Daoy (cell line): ENCODE data around the gene ENTR1. TPM values are rescaled to one million over a fixed set of nuclear protein-coding genes. Genes with fewer than 3 reads are reported as not detected.

ENCODE experiments used
- DNase-seq: peaks from one replicate; pipeline ENCODE4 v3.0.0-alpha.2; 2015; ENCODE audit warnings: low read depth
- total RNA-seq: library from RNA; depleted of rRNA; stranded (reverse); fragments of >200 nt; shearing (Covaris generic); gene quantifications from 2 replicates; pipeline ENCODE4 v1.2.3, GENCODE V29; 2014; rRNA removed

ENTR1 gene
- total RNA-seq, 1 experiment from 2014 or later = 85.3 TPM

DNA sequence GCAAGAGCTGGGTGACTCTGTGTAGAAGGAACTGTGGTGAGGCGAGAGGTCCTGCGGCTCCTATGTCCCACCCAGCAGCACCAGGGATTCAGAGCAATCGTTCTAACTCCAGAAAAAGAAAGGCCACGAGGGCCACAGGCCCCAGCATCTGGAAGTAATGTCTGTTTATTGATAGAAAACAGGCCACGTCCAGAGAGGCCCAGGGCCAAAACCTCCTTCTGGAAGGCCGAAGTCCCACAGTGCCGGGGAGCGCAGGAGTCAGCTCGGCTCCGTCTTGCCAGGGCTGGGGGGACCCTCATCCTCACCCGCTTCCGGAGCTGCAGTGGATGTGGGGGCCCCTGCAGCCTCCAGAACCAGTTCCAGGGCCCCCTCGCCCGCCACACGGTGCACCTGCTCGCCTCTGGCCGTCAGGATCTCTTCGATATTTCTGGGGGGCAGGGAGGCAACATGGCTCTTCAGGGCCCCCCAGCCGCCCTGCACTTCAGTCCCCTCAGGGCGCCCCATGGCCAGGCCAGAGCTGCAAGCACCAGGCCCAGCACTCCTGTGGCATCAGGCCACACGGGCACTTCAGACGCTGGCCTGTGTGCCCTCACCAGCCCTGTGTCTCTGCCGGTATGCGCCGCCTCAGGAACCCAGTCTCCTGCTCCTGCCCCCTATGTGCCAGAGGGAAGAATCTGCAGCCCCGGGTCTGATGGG, 48.5 kb downstream of the ENTR1 start:
- DNase-seq = no peak

DNA sequence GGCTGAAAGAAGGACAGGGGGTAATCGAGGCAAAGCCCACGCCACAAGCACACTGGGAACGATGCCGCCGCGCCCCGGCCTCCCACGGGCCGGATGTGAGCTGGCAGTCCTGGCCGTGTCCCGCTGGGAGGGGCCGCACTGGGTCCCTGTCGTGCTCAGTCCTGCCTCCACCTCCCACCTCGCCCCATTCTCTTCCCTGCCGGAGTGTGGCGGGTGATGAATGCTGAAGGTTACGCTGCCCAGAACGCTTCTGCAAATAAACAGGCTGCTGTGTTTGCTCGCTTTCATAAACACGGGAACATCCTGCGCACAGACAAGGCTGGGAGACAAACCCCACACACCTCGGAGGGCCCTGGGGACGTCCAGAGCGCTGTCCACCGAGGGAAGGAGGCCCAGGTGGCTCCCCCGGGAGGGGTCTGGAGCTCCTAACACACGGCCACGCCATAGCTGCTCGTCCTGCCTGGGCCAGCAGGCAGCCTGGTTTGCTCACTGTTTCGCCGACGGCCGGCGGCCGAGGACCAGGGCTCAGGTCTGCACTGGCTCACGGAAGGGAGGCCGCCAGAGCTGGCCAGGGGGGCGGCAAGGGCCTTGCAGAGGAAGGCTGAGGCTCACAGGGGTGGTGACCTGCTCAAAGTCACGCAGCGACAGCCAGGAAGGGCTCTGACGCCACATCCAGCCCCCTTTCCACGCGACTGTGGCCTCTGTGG, 49.2 kb downstream of the ENTR1 start:
- DNase-seq = no peak

DNA sequence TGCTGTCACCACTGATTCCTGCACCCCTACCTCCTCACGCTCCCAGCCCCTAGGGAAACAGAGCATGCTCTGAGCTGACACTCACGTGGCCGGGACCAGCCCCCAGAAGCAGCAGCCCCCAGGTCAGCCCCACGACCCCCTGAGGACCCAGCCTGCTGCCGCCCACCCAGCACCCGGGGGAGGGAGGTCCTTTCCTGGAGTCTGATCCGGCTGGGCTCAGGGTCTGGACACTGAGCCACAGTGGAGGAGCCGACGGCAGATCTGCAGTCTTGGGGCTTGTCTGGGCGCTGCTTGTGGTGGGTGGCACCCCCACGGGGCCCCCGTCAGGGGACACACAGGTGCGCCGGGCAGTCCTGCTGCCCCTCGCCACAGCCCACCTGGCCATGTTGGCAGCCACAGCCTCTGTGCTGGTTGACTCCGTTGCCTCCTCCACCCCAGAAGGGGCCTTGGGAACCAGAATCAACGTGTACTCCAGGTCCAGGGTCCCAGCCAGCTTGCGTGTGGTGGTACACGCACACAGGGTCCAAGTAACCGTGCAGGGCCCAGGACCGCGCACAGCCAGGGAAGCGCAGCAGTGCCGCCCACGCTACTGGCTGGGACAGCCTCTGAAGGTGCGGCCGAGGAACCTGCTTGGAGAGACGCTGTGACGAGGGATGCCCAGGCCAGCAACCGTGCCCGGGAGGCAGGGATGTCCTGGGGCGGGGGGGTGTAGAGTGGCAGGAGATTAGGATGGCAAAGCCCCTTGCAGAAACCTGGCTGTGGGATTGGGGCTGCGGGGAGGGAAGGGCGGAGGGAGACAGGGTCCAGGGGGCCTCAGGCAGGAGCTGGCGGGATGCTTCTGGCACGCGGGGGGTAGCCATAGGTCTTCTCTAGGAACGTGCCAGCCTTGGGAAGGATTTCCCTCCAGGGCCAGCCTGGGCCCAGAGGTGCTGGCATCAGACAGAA, 50.4 kb downstream of the ENTR1 start:
- no peak for DNase-seq

- no peak for DNase-seq
These were observed 51.5 kb downstream of the ENTR1 start for GRCh38 chr9:136358888-136359287.

DNA sequence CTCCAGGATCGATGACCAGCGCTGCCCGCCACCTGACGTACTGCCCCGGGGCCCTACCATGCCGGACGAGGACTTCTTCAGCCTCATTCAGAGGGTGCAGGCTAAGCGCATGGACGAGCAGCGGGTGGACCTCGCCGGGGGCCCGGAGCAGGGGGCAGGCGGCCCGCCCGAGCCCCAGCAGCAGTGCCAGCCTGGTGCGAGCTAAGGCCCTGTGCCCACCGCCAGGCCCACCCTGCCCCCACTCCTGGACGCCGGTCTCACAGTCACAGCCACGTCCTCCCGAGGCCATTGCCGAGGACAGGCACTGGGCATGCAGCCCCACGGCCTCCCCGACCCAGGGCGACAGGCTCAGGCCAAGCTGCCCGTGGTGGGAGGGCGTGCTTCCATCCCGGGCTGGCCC, 52.4 kb downstream of the ENTR1 start:
- no peak for DNase-seq

DNA sequence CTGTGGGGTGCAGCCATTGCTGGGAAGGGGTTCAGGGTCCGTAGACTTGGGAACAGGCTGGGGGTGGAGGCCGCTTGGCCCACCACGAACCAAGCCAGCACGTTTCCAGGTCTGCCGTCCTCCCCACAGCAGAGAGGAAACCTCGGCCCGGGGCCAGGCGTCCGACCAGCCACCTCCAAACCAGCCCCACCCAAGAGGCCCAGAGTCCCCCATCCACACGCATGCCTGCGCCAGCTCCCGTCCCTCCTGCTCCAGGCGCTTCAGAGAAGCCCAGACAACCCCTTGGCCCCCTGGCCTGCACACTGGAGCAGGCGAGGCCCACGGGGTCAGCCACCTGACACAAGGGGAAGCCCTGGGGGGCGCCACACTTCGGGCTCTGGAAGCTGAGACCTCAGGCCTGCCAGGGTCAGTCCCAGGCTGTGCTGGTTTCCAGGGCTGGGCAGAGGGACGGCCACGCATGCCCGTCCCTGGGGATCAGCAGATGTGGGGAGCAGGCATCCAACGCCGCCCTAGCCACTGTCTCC, 53.1 kb downstream of the ENTR1 start:
- no peak for DNase-seq

- no peak for DNase-seq
These were observed 54.5 kb downstream of the ENTR1 start for GRCh38 chr9:136355616-136356557.

- DNase-seq = peak; percentile 59
These were observed 55.8 kb downstream of the ENTR1 start for GRCh38 chr9:136354592-136355085.

DNA sequence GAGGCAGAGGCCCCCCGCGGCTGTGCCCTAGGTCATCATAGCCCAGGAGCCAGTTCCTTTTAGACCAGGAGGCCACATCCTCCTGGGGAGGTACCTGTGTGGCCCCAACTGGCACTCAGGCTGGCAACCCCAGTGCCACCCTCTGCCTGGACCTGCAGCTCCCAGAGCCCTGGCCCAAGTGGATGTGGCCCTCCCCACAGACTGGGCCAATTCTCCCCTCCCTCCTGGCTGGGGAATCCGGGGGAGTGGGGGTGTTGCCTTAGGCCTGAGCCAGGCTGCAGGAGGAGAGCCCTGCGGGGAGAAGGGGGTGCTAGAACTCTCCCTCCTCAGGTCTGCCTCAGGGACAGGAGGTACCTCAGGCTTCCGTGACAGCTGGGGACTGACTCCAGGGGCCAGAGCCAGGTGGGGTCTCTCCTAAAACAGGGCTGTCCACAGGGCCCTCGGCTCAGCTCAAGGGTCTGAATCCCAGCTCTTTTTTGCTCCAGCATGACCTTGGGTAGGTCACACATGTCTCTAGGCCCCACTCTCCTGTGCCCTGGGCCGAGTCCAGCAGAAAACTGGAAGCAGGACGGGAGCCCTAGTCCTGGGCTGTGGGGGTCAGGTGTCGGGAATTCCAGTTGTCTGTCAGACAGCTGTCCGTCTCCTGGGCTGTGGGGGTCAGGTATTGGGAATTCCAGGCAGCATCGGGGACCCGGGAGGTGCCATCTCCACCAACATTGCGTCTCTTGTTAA, 56.5 kb downstream of the ENTR1 start:
- DNase-seq = no peak

DNA sequence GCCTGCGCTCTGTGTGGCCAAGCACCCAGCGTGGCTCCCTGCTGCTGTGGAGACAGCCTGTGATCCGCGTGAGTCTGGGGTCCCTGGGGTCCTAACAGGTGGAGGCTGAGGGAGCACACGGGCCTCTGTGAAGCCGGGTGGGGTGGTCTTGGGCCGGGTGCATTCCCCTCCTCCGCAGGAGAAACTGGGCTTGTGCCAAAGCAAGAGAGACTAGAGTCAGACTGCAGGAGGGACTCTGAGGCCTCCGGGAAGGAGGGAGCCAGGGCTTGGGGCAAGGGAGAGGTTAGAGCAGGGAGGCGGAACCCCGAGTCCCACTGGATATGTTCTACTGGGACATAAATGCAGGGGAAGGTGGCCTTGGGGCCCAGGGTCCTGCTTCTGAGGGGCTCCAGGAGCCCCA, 57.3 kb downstream of the ENTR1 start:
- DNase-seq = no peak

DNA sequence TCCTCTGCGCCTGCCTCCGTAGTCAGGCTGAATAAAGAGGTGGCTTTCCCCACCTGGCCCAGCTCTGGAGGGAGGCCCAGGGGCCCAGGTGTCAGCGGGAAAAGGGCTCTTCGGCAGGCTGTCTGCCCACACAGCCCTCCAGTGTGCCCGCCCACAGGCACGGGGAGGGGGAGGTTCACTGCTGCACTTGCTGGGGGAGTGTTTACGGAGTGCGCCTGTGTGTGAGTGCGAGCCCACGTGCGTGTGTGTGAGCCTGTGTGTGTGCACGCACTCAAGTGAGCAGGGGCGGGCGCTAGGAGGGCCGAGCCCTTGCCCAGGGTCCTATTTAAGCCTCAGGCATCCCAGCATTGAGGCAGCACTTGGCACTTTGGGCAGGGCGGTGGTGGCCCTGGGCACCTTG, 57.7 kb downstream of the ENTR1 start:
- DNase-seq = no peak

Other genes starting within 250 kb of the ENTR1 start
- not detected in 2 replicates for gene LHX3, start 205.5 kb downstream of the ENTR1 start, total RNA-seq
- gene QSOX2, start 164.8 kb downstream of the ENTR1 start, total RNA-seq = 25.8 and 30.3 TPM in 2 replicates
- gene CCDC187, start 106.5 kb downstream of the ENTR1 start, total RNA-seq = not detected in 2 replicates
- gene GPSM1, start 83.1 kb downstream of the ENTR1 start, total RNA-seq = 15.8 and 23.4 TPM in 2 replicates
- 100 and 120 TPM in 2 replicates for gene DNLZ, start 46.9 kb downstream of the ENTR1 start, total RNA-seq
- 0.36 and 1.1 TPM in 2 replicates for gene CARD9, start 36.9 kb downstream of the ENTR1 start, total RNA-seq
- gene SNAPC4, start 10.4 kb downstream of the ENTR1 start, total RNA-seq = 15.5 and 19.9 TPM in 2 replicates
- gene PMPCA, start within 50 bp of the ENTR1 start, total RNA-seq = 85.3 and 129 TPM in 2 replicates
- 6.6 TPM in 2 replicates for gene INPP5E, start 29.2 kb upstream of the ENTR1 start, total RNA-seq
- gene SEC16A, start 72.4 kb upstream of the ENTR1 start, total RNA-seq = 22.1 and 25.4 TPM in 2 replicates
- gene NOTCH1, start 135.4 kb upstream of the ENTR1 start, total RNA-seq = 4.4 and 8.7 TPM in 2 replicates